GM12891 (cell line): ENCODE data around the gene MAD1L1.

Source experiments
- DNase-seq: peaks from one replicate; pipeline ENCODE4 v3.0.0; 2011; ENCODE audit warnings: low spot score; ENCODE audit not compliant: insufficient read length
- FAIRE-seq: peaks from 2 replicates; lab custom pipeline; 2011; peaks lifted over from hg19 to GRCh38; lab: Jason Lieb, UNC
- PAX5 ChIP-seq: IDR thresholded peaks from 2 replicates; pipeline ENCODE4 v1.6.1; 2011; ENCODE audit warnings: low read length, moderate library complexity, mild to moderate bottlenecking; ENCODE audit not compliant: insufficient read depth, severe bottlenecking
- POLR2A ChIP-seq: IDR thresholded peaks from 2 replicates; pipeline ENCODE4 v1.6.1; 2011; ENCODE audit warnings: low read depth, low read length, control low read depth
- POLR2AphosphoS5 ChIP-seq: IDR thresholded peaks from 2 replicates; pipeline ENCODE4 v1.6.1; 2011; ENCODE audit warnings: low read depth, low read length, control low read depth
- POU2F2 ChIP-seq: IDR thresholded peaks from 2 replicates; pipeline ENCODE4 v1.6.1; 2011; ENCODE audit warnings: low read depth, mild to moderate bottlenecking, control low read depth, low read length, moderate library complexity
- SPI1 ChIP-seq: IDR thresholded peaks from 2 replicates; pipeline ENCODE4 v1.6.1; 2011; ENCODE audit warnings: low read depth, low read length, control low read depth
- TAF1 ChIP-seq: IDR thresholded peaks from 2 replicates; pipeline ENCODE4 v1.6.1; 2011; ENCODE audit warnings: low read depth, low read length, control low read depth

MAD1L1 gene

DNA sequence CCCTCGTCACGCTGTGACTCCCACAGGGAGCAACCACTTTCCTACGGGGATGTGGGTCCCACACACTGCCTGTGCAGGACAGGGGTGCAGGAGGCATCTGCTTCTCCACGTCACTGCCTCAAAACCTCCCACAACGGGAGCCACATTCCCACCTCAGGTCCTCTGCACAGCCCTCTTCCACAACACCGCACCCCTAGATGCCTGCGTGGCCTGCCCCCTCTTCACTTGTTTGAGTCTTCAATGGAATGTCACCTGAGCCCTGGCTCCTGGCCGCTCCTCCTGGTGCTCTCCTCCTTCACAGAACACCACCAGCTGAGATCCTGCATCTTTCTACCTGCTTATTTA is 73.6 kb downstream of the MAD1L1 start:
- no peak for FAIRE-seq
- TF ChIP-seq POLR2A: no peak
- TF ChIP-seq POLR2AphosphoS5: no peak
- TF ChIP-seq PAX5: no peak
- no peak for TF ChIP-seq SPI1
- no peak for TF ChIP-seq TAF1
- TF ChIP-seq POU2F2: no peak
- DNase-seq: no peak

GRCh38 chr7:2158331-2159175 is 74.2 kb downstream of the MAD1L1 start:
- FAIRE-seq: no peak
- DNase-seq: no peak

DNA sequence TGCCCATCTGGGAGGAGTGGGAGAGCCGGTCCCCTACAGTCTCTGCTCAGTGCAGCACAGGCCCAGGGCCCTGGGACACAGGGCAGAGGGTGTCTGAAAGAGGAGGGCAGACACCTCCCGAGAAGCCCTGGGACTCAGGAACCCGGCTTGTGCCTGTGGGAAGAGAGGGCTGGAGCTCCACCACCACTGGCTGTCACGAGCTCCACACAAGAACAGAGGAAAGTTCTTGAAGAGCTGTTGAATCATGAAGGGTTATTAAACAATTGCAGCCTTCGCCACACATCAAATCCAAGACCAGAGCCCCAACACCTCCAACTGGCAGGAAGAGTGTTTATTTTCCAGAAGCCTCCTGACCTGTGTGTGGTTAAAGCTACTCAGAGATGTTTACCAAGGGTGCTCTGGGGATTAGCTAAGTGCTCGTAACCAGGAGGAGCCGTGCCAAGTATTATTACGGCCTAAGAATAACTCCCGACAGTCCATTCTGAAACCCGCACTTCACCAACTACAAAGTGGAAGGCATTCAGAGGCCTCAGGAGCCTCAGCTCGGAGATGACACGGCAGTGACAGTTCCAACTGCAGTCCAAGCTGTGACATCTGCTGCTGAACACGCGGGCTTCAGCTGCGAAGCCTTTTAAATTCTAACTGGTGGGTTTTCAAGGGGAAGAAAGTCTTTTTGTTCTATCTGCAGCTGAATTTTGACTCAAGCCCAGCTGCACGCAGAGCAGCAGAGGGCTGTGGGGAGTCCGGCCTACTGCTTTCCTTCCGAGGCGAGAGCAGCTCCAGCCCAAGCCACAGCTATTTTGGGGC is 75.1 kb downstream of the MAD1L1 start:
- no peak for FAIRE-seq
- DNase-seq: no peak
- TF ChIP-seq POLR2A (no peak), POLR2AphosphoS5 (no peak), SPI1 (no peak), TAF1 (no peak), POU2F2 (no peak), PAX5 (no peak)

More at GRCh38 chr7:2158331-2159175, 74.2 kb downstream of the MAD1L1 start:
- TF ChIP-seq POLR2A (no peak), POLR2AphosphoS5 (no peak), SPI1 (no peak), POU2F2 (no peak), TAF1 (no peak), PAX5 (no peak)

- TF ChIP-seq POLR2A: no peak
- TF ChIP-seq PAX5: no peak
- TF ChIP-seq POLR2AphosphoS5: no peak
- no peak for TF ChIP-seq SPI1
- TF ChIP-seq TAF1: no peak
- TF ChIP-seq POU2F2: no peak
- DNase-seq: no peak
- no peak for FAIRE-seq
Measured at GRCh38 chr7:2156756-2157472, 75.8 kb downstream of the MAD1L1 start.

DNA sequence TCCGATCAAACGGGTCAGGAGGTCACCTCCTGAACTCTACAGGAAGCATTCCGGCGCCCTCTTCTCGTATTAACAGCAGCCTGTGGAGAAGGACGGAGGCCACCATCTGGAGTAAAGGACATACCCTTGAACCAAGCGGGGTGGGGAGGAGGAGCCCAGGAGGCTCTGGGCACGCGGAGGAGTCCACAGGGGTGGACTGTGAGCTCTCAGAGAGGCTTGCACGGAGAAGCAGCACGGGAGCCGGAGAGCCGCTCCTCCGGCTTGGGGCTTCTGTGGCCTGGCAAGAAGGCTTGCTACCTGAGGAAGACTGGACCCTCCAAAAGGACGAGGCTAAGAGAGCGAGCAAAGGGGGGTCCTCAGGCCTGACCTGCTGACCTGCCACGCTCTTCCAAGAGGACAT is 77.9 kb downstream of the MAD1L1 start:
- TF ChIP-seq POLR2A: no peak
- TF ChIP-seq POLR2AphosphoS5: no peak
- TF ChIP-seq PAX5: no peak
- TF ChIP-seq TAF1: no peak
- TF ChIP-seq SPI1: no peak
- TF ChIP-seq POU2F2: no peak
- FAIRE-seq (no peak), DNase-seq (no peak)

DNA sequence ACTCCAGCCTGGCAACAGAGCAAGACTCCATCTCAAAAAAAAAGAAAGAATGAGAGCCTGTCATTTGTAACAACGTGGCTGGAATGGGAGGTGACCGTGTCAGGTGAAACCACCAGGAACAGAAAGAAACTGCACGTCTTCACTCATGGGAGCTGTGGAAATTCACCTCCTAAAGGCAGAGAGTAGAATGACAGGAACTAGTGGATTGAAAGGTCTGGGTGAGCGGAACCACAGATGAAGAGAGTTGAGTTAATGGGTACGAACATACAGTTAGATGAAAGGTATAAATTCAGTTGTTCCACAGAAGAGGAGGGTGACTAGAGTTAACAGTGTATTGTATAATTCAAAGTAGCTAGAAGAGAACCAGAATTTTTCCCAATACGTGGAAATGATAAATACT is 78.6 kb downstream of the MAD1L1 start:
- TF ChIP-seq POLR2AphosphoS5: no peak
- TF ChIP-seq PAX5: no peak
- TF ChIP-seq POU2F2: no peak
- TF ChIP-seq SPI1: no peak
- no peak for TF ChIP-seq TAF1
- TF ChIP-seq POLR2A: no peak
- DNase-seq: no peak

GRCh38 chr7:2152646-2153045 is 80.1 kb downstream of the MAD1L1 start:
- FAIRE-seq (no peak), DNase-seq (no peak)
- no peak for TF ChIP-seq POU2F2
- TF ChIP-seq POLR2AphosphoS5: no peak
- TF ChIP-seq TAF1: no peak
- no peak for TF ChIP-seq SPI1
- no peak for TF ChIP-seq POLR2A
- TF ChIP-seq PAX5: no peak

More for the DNA sequence above, 78.6 kb downstream of the MAD1L1 start:
- FAIRE-seq: no peak

DNA sequence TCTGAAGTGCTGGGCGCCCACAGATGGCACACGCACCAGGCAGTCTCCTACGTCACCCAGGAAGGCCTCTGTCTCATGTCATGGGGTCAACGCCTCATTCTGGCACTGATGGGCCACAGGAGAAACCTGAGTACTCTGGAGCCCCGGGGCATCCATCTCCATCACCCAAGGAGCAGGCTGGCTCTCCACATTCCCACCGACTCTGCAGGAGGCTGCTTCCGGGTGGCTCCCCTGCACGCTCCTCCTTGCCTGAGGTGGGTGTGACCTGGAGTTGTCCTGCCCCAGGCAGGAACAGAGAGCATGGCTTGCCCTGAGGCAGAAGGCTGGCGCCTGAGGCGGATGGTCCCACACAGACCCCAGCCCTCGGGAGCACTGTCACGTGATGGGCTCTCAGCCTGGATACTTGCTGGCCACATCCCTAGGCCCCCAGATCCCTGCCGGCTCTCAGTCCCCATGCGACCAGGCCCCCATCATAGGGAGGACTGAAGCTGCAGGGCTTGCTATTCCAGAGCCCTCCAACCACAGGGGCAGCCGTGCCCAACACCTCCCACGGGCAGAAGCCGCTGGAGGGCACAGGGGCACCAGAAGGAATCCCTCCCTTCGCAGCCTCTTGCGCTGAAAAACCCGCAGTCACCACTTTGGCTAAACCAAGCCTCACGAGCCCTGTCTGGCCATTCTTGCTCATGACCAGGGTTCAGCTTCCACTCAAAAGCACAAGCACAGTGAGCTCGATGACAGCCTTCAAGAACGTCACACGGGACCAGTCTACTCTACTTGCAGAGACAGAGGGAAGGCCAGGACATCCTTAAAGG is 80.7 kb downstream of the MAD1L1 start:
- TF ChIP-seq POLR2AphosphoS5: no peak
- TF ChIP-seq POLR2A: no peak
- no peak for TF ChIP-seq SPI1
- TF ChIP-seq POU2F2: no peak
- TF ChIP-seq PAX5: no peak
- no peak for TF ChIP-seq TAF1
- no peak for DNase-seq
- no peak for FAIRE-seq

DNA sequence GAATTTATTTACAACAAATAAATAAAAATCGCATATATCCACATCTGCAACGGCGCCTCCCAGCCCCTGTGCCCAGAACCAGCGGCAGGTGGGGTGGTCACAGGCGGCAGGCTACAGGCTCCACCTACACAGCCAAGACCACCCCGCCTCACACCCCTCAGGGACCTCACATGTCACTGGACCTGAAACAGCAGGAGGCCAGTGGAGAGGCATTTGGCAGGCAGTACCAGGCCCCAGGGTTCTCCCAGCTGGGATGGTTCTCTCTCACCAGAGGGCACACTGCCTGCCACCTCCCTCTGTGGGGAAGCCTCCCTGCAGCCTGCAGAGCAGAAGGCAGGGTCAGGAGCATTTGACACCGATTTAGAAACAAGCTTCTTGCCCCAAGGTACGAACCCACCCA is 81.5 kb downstream of the MAD1L1 start:
- FAIRE-seq (no peak), DNase-seq (no peak)
- TF ChIP-seq SPI1: no peak
- TF ChIP-seq TAF1: no peak
- no peak for TF ChIP-seq POLR2AphosphoS5
- no peak for TF ChIP-seq POU2F2
- TF ChIP-seq POLR2A: no peak
- TF ChIP-seq PAX5: no peak
